ENCODE measurements around the gene TRPV4. TPM values are rescaled to one million over a fixed set of nuclear protein-coding genes. Genes with fewer than 3 reads are reported as not detected.

The TRPV4 gene
- total RNA-seq, 4 donors from 2014 or later = 2.8 to 7.5 (median 4.8) TPM

DNA sequence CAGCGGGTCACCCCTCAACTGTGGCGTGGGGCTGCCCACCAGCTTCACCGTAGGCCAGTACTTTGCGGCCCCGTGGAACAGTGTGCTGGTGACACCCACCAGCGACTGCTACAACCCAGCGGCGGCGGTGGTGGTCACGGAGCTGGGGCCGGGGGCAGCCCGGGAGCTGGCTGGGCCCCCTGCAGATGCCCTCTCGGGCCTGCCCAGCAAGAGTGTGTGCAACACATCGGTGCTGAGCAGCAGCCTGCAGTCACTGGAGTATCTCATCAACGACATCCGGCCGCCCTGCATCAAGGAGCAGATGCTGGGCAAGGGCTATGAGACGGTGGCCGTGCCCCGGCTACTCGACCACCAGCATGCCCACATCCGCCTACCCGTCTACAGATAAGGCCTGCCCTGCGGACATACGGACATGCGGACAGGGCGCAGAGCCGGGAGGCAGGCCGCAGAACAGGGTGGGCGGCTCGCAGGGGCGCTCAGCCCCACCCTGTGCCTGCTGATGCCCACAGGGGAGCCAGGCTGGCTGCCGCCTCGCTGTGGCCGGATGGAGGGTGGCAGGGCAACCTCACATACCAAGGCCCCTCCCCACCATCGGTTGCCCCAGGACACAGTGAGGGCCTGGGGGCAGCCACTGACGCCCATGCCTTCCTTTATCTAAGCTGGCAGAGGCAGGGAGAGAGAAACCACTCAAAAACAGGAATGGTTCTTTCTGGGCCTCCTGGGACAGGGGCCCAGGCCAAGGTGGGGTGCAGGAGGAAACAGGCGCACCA, 64.1 kb downstream of the TRPV4 start:
- H3K9me3 ChIP-seq = no peaks in the 10 kb centered on the region
- H3K36me3 ChIP-seq = no peaks in the 10 kb centered on the region
- intact Hi-C loops (cut with DNase I) = no loop called here
- peaks cover 0 to 15% (median 6%) of the 10 kb centered on the region in 3 donors for H3K4me1 ChIP-seq
- no peak for TF ChIP-seq POLR2A (IDR thresholded peaks at IDR 0.05)
- TF ChIP-seq, protein P1, sequence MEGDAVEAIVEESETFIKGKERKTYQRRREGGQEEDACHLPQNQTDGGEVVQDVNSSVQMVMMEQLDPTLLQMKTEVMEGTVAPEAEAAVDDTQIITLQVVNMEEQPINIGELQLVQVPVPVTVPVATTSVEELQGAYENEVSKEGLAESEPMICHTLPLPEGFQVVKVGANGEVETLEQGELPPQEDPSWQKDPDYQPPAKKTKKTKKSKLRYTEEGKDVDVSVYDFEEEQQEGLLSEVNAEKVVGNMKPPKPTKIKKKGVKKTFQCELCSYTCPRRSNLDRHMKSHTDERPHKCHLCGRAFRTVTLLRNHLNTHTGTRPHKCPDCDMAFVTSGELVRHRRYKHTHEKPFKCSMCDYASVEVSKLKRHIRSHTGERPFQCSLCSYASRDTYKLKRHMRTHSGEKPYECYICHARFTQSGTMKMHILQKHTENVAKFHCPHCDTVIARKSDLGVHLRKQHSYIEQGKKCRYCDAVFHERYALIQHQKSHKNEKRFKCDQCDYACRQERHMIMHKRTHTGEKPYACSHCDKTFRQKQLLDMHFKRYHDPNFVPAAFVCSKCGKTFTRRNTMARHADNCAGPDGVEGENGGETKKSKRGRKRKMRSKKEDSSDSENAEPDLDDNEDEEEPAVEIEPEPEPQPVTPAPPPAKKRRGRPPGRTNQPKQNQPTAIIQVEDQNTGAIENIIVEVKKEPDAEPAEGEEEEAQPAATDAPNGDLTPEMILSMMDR (IDR thresholded peaks at IDR 0.05) = no peak
- peaks cover 0 to under 1% (median 0%) of the 10 kb centered on the region in 4 donors for H3K27me3 ChIP-seq
- 90% methylated on average over 2 of the region's 38 CpGs; no CpG with 5 or more reads in 1 of the 2 donors for WGBS, 2 donors
- no peak for DNase-seq
- no peak overlapping the region for H3K4me3 ChIP-seq
- no peak overlapping the region for H3K27ac ChIP-seq

DNA sequence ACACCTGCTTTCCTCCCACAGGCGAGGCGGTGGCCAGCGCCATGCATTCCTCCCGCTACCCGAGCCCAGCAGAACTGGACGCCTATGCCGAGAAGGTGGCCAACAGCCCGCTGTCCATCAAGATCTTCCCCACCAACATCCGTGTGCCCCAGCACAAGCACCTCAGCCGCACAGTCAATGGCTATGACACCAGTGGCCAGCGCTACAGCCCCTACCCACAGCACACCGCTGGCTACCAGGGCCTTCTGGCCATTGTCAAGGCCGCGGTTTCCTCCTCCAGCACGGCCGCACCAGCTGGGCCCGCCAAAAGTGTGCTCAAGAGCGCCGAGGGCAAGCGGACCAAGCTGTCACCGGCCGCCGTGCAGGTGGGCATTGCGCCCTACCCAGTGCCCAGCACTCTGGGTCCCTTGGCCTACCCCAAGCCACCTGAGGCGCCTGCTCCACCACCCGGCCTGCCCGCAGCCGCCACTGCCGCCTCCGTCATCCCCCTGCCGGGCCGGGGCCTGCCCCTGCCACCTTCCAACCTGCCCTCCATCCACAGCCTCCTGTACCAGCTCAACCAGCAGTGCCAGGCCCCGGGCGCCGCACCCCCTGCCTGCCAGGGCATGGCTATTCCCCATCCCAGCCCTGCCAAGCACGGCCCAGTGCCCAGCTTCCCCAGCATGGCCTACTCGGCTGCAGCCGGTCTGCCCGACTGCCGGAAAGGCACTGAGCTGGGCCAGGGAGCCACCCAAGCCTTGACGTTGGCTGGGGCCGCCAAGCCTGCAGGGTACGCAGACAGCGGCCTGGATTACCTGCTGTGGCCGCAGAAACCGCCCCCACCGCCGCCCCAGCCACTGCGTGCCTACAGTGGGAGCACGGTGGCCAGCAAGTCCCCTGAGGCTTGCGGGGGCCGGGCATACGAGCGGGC, 65.0 kb downstream of the TRPV4 start:
- Histone ChIP-seq H3K9me3 (peaks cover 0 to 2% (median 0%) of the 10 kb centered on the region in 3 donors), H3K27me3 (no peaks in the 10 kb centered on the region), H3K4me1 (peaks cover 0 to 7% (median under 1%) of the 10 kb centered on the region in 3 donors), H3K36me3 (no peaks in the 10 kb centered on the region), H3K4me3 (no peak overlapping the region), H3K27ac (no peak overlapping the region)
- 94 to 98% methylated on average over 9 to 19 of the region's 54 CpGs for WGBS, 2 donors
- DNase-seq = no peak
- TF ChIP-seq, protein P1 (IDR thresholded peaks at IDR 0.05) = no peak
- no peak for TF ChIP-seq POLR2A (IDR thresholded peaks at IDR 0.05)
- intact Hi-C loops (cut with DNase I) = no loop called here

DNA sequence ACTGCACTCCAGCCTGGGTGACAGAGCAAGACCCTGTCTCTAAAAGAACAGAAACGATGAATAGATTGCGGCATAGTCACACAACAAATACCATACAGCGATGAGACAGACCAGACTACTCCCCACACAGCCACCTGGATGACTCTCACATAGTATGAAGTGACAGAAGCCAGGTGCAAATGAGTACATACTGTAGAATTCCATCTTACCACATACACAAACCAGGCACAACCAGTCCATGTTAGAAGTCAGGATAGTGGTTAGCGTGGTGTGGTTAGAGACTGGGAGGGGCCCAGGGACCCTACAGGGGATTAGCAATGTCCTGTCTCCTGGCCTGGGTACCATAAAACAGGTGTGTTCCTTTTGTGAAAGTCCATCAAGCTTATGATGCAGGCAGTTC, 65.7 kb downstream of the TRPV4 start:
- 93 to 96% methylated on average over 4 of the region's 4 CpGs for WGBS, 2 donors
- H3K27me3 ChIP-seq = no peaks in the 10 kb centered on the region
- H3K4me1 ChIP-seq = peaks cover 0 to 5% (median 0%) of the 10 kb centered on the region in 3 donors
- H3K9me3 ChIP-seq = peaks cover 0 to 6% (median 0%) of the 10 kb centered on the region in 3 donors
- H3K27ac ChIP-seq = no peak overlapping the region
- H3K4me3 ChIP-seq = no peak overlapping the region
- intact Hi-C loops (cut with DNase I) = no loop called here
- no peak for DNase-seq
- no peaks in the 10 kb centered on the region for H3K36me3 ChIP-seq
- no peak for TF ChIP-seq POLR2A (IDR thresholded peaks at IDR 0.05)
- TF ChIP-seq, protein P1 (IDR thresholded peaks at IDR 0.05) = no peak

DNA sequence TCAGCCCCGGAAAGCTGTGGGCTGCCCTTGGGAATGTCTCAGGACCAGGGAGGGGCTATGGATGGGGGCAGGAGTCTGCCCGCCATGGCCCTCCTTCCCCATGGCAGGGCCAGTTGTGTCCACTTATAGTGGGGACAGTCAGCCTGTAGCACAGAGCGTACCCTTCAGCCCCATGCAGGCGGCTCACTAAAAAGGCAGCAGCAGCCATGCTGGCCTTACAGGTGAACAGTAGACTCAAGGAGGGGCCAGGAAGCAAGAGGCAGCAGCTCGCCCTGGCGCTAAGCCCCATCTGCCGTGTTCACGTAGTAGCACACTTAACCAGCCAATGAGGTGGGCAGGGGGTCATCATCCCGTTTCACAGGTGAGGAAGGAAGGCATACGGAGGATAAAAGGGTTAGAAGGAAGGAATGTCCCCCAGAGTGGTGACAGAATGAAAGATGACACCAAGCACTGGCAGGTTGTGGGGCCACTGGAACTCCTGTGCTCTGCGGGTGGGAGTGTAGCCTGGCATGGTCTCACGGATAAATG, 66.9 kb downstream of the TRPV4 start:
- intact Hi-C loops (cut with DNase I) = no loop called here
- peaks cover 0 to 6% (median 0%) of the 10 kb centered on the region in 3 donors for H3K4me1 ChIP-seq
- no peak overlapping the region for H3K27ac ChIP-seq
- WGBS, 2 donors = 77% methylated on average over 7 to 9 of the region's 12 CpGs
- no peaks in the 10 kb centered on the region for H3K36me3 ChIP-seq
- peaks cover 0 to 6% (median 0%) of the 10 kb centered on the region in 3 donors for H3K9me3 ChIP-seq
- no peak overlapping the region for H3K4me3 ChIP-seq
- H3K27me3 ChIP-seq = no peaks in the 10 kb centered on the region
- DNase-seq = no peak
- TF ChIP-seq, protein P1 (IDR thresholded peaks at IDR 0.05) = no peak
- no peak for TF ChIP-seq POLR2A (IDR thresholded peaks at IDR 0.05)

Measured in esophagus squamous epithelium (tissue), 5 donors.